ENCODE data around the gene HDAC9.

HDAC9 gene

GRCh38 chr7:18974803-18975202, 479.3 kb downstream of the HDAC9 start:
- no peak for TF ChIP-seq EZH2phosphoT487 (IDR thresholded peaks at IDR 0.05; ENCODE audit: borderline replicate concordance, low read length)
- Histone ChIP-seq H3K27ac (ENCODE audit: low read depth, low read length) (no peak overlapping the region), H3K27me3 (ENCODE audit: control insufficient read depth, low read length) (no peaks in the 10 kb centered on the region), H3K4me3 (ENCODE audit: low read length) (no peak overlapping the region), H3K79me2 (ENCODE audit: control insufficient read depth, low read length) (no peaks in the 10 kb centered on the region), H3K9me3 (ENCODE audit: control insufficient read depth, insufficient read depth, low read length) (no peaks in the 10 kb centered on the region), H3K4me1 (ENCODE audit: control insufficient read depth, low read length) (no peaks in the 10 kb centered on the region), H3F3A (ENCODE audit: control insufficient read depth, insufficient read depth) (no peaks in the 10 kb centered on the region), H3K4me2 (ENCODE audit: low read length) (no peak overlapping the region), H3K36me3 (ENCODE audit: control insufficient read depth, low read length) (no peaks in the 10 kb centered on the region), H3K9me2 (replicated peaks; ENCODE audit: control insufficient read depth, low read length) (no peaks in the 10 kb centered on the region), H4K20me1 (ENCODE audit: control insufficient read depth, insufficient read depth, low read depth, low read length) (no peaks in the 10 kb centered on the region)

- Histone ChIP-seq H3K27me3 (ENCODE audit: control insufficient read depth, low read length) (no peaks in the 10 kb centered on the region), H3K9me2 (replicated peaks; ENCODE audit: control insufficient read depth, low read length) (no peaks in the 10 kb centered on the region), H3K4me2 (ENCODE audit: low read length) (no peak overlapping the region), H3K36me3 (ENCODE audit: control insufficient read depth, low read length) (no peaks in the 10 kb centered on the region), H3K9me3 (ENCODE audit: control insufficient read depth, insufficient read depth, low read length) (no peaks in the 10 kb centered on the region), H3K4me3 (ENCODE audit: low read length) (no peak overlapping the region), H3K79me2 (ENCODE audit: control insufficient read depth, low read length) (no peaks in the 10 kb centered on the region), H3K27ac (ENCODE audit: low read depth, low read length) (no peak overlapping the region), H4K20me1 (ENCODE audit: control insufficient read depth, insufficient read depth, low read depth, low read length) (no peaks in the 10 kb centered on the region), H3F3A (ENCODE audit: control insufficient read depth, insufficient read depth) (no peaks in the 10 kb centered on the region), H3K4me1 (ENCODE audit: control insufficient read depth, low read length) (no peaks in the 10 kb centered on the region)
- TF ChIP-seq, protein P1, sequence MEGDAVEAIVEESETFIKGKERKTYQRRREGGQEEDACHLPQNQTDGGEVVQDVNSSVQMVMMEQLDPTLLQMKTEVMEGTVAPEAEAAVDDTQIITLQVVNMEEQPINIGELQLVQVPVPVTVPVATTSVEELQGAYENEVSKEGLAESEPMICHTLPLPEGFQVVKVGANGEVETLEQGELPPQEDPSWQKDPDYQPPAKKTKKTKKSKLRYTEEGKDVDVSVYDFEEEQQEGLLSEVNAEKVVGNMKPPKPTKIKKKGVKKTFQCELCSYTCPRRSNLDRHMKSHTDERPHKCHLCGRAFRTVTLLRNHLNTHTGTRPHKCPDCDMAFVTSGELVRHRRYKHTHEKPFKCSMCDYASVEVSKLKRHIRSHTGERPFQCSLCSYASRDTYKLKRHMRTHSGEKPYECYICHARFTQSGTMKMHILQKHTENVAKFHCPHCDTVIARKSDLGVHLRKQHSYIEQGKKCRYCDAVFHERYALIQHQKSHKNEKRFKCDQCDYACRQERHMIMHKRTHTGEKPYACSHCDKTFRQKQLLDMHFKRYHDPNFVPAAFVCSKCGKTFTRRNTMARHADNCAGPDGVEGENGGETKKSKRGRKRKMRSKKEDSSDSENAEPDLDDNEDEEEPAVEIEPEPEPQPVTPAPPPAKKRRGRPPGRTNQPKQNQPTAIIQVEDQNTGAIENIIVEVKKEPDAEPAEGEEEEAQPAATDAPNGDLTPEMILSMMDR (IDR thresholded peaks at IDR 0.05; ENCODE audit: low read depth, low read length, poor library complexity, severe bottlenecking): no peak
- no peak for TF ChIP-seq EZH2phosphoT487 (IDR thresholded peaks at IDR 0.05; ENCODE audit: borderline replicate concordance, low read length)
These were observed 479.7 kb downstream of the HDAC9 start for GRCh38 chr7:18975276-18975675.

DNA sequence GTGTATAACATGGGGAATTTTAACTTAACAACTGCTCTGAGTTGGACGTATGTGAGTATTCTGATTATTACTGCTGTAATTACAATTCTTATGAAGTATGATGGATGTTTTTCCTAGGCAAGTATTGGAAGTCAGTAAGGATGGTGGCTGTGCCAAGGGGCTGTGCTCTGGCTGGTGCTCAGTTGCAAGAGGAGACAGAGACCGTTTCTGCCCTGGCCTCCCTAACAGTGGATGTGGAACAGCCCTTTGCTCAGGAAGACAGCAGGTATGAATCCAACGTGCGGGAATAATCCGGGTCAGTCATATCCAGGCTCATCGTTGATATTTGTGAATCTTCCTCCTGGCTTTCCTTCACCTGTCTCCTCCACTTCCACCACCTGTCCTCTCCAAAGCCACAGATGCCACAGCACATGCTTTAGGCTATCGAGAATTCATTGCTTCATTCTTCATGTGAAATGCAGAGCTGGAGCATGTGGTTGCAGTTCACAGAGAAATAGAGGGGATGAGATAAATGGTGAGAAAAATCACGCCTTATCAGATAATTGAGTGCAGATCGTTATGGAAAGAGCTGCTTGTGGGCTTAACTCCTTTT, 480.2 kb downstream of the HDAC9 start:
- no peak overlapping the region for H3K27ac ChIP-seq (ENCODE audit: low read depth, low read length)
- H3K4me3 ChIP-seq (ENCODE audit: low read length): no peak overlapping the region
- no peaks in the 10 kb centered on the region for H3K9me3 ChIP-seq (ENCODE audit: control insufficient read depth, insufficient read depth, low read length)
- no peaks in the 10 kb centered on the region for H3F3A ChIP-seq (ENCODE audit: control insufficient read depth, insufficient read depth)
- H3K4me2 ChIP-seq (ENCODE audit: low read length): no peak overlapping the region
- H4K20me1 ChIP-seq (ENCODE audit: control insufficient read depth, insufficient read depth, low read depth, low read length): no peaks in the 10 kb centered on the region
- H3K27me3 ChIP-seq (ENCODE audit: control insufficient read depth, low read length): no peaks in the 10 kb centered on the region
- no peaks in the 10 kb centered on the region for H3K9me2 ChIP-seq (replicated peaks; ENCODE audit: control insufficient read depth, low read length)
- TF ChIP-seq, protein P1 (IDR thresholded peaks at IDR 0.05; ENCODE audit: low read depth, low read length, poor library complexity, severe bottlenecking): no peak
- no peak for TF ChIP-seq EZH2phosphoT487 (IDR thresholded peaks at IDR 0.05; ENCODE audit: borderline replicate concordance, low read length)
- H3K4me1 ChIP-seq (ENCODE audit: control insufficient read depth, low read length): no peaks in the 10 kb centered on the region
- no peaks in the 10 kb centered on the region for H3K79me2 ChIP-seq (ENCODE audit: control insufficient read depth, low read length)
- H3K36me3 ChIP-seq (ENCODE audit: control insufficient read depth, low read length): no peaks in the 10 kb centered on the region

DNA sequence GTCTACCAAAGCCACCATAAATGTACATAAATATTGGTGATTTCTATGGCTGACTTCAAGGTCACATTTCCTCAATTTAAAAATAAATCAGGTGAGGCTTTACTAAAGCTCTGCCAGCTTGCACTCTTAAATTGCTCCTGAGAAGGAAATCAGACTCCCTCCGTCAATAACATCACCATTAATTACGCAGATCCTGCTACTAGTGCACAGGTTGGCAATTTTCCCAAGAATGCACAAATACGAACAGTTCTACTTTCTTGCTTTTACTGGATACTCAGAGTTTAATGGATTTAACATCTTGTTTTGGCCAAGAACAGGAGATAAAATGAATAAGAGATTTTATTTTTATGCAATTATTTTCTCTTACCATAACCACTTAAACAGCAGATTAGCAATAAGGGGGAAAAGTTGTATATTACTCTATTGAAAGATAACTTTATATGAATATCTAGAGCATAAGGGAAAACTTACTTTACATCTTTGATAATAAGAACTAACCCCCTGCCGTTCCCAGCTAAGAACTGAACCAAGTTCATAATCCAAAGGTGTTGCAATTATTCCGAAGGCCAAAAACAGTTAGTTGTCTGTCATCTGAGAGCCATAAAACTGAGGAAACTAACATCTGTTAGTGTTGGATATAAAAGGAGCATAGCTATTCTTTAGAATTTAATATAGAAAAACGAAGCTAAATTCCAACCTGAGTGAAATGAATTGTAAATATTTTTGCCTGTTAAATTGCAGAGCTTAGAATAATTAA, 481.3 kb downstream of the HDAC9 start:
- H3K9me3 ChIP-seq (ENCODE audit: control insufficient read depth, insufficient read depth, low read length): no peaks in the 10 kb centered on the region
- no peaks in the 10 kb centered on the region for H3F3A ChIP-seq (ENCODE audit: control insufficient read depth, insufficient read depth)
- TF ChIP-seq, protein P1 (IDR thresholded peaks at IDR 0.05; ENCODE audit: low read depth, low read length, poor library complexity, severe bottlenecking): no peak
- TF ChIP-seq EZH2phosphoT487 (IDR thresholded peaks at IDR 0.05; ENCODE audit: borderline replicate concordance, low read length): no peak
- H3K36me3 ChIP-seq (ENCODE audit: control insufficient read depth, low read length): no peaks in the 10 kb centered on the region
- H3K27me3 ChIP-seq (ENCODE audit: control insufficient read depth, low read length): no peaks in the 10 kb centered on the region
- H3K4me1 ChIP-seq (ENCODE audit: control insufficient read depth, low read length): no peaks in the 10 kb centered on the region
- no peak overlapping the region for H3K4me3 ChIP-seq (ENCODE audit: low read length)
- no peak overlapping the region for H3K27ac ChIP-seq (ENCODE audit: low read depth, low read length)
- no peaks in the 10 kb centered on the region for H4K20me1 ChIP-seq (ENCODE audit: control insufficient read depth, insufficient read depth, low read depth, low read length)
- no peaks in the 10 kb centered on the region for H3K9me2 ChIP-seq (replicated peaks; ENCODE audit: control insufficient read depth, low read length)
- H3K4me2 ChIP-seq (ENCODE audit: low read length): no peak overlapping the region
- no peaks in the 10 kb centered on the region for H3K79me2 ChIP-seq (ENCODE audit: control insufficient read depth, low read length)

Data from DOHH2 (cell line).